Mucosa of stomach (tissue), 1 donor: ENCODE measurements around the gene FFAR3.
"Not testable (repeated sequence)": the region's sequence is repeated elsewhere in the genome, so short reads cannot be mapped to it uniquely, and the experiment has no call there.

Source experiments
- H3K27me3 ChIP-seq: one replicate; pipeline ENCODE4 v1.7.0; 2013; ENCODE audit warnings: mild to moderate bottlenecking, low read length; ENCODE audit not compliant: control insufficient read depth, insufficient read depth
- H3K36me3 ChIP-seq: one replicate; pipeline ENCODE4 v1.7.0; 2013; ENCODE audit warnings: low read length; ENCODE audit not compliant: control insufficient read depth, insufficient read depth
- H3K4me1 ChIP-seq: one replicate; pipeline ENCODE4 v1.7.0; 2013; ENCODE audit warnings: mild to moderate bottlenecking, low read length; ENCODE audit not compliant: control insufficient read depth, insufficient read depth
- H3K4me3 ChIP-seq: one replicate; pipeline ENCODE4 v1.7.0; 2013; ENCODE audit warnings: low read length
- H3K9ac ChIP-seq: one replicate; pipeline ENCODE4 v1.7.0; 2013; ENCODE audit warnings: mild to moderate bottlenecking, low read length, moderate library complexity
- H3K9me3 ChIP-seq: one replicate; pipeline ENCODE4 v1.7.0; 2013; ENCODE audit warnings: mild to moderate bottlenecking, low read length, moderate library complexity; ENCODE audit not compliant: control insufficient read depth
- donor health status: Pancreatic carcinoma.

FFAR3 gene

DNA sequence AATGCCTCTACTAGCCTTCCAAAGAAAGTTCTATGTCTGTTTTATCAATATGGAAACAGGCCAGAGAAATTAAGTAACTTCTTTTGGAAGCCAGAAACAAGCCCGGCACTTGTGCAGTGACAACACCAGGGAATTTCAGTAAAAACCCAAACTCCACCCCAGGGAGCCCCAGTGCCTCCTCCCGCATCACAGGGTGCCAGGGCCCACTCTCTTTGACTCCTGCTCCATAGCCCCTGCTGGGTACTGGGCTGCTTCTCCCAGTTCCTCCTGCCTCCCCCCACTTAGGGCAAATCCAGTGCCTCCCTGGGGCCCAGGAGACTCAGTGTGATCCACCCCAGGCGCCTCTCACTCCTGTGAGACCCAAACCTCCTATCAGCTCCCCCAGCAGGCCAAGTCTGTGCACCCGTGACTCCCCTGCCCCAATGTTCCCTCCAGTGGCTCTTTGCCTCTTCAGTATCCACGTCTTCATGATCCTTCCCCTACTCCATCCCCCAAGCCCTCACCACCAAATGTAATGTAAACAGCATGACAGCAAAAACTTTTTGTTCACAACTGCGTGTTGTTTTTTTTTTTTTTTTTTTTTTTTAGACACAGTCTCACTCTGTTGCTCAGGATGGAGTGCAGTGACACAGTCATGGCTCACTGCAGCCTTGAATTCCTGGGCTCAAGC, 2.3 kb upstream of the FFAR3 start:
- Histone ChIP-seq H3K27me3 (no peaks in the 10 kb centered on the region), H3K9ac (no peak overlapping the region), H3K9me3 (no peaks in the 10 kb centered on the region), H3K36me3 (no peaks in the 10 kb centered on the region), H3K4me1 (peaks cover 12% of the 10 kb centered on the region), H3K4me3 (no peak overlapping the region)

GRCh38 chr19:35358834-35359233, 574 bp downstream of the FFAR3 start:
- H3K9ac ChIP-seq, H3K27me3 ChIP-seq, H3K4me3 ChIP-seq, H3K36me3 ChIP-seq, H3K9me3 ChIP-seq: not testable (repeated sequence)
- H3K4me1 ChIP-seq, result peaks cover 12% of the 10 kb centered on the region

- not testable (repeated sequence) for H3K4me3 ChIP-seq, H3K27me3 ChIP-seq, H3K9ac ChIP-seq, H3K9me3 ChIP-seq, H3K36me3 ChIP-seq
- H3K4me1 ChIP-seq, result peaks cover 12% of the 10 kb centered on the region
Observed at GRCh38 chr19:35359395-35359794, 1.1 kb downstream of the FFAR3 start.

DNA sequence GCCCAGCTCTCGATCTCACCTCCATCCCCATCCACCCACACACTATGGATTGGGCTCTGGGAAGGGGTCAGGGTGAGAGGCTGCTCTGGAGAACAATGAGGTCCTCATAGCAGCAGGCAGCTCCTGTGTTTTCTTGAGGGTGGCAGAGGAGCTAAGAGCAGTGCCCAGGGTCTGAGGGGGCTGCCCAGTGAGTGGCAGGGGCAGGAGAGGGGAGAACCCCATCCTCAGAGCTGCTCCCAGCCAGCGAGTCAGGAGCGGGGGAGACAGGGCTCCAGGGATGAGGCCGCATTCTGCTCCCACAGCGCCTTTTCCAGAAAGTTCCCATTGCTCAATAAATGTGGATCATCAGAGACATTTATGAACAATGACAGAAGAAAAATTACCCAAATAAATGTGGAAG, 1.8 kb downstream of the FFAR3 start:
- H3K4me3 ChIP-seq, H3K9me3 ChIP-seq, H3K9ac ChIP-seq, H3K36me3 ChIP-seq, H3K27me3 ChIP-seq: not testable (repeated sequence)
- peaks cover 12% of the 10 kb centered on the region for H3K4me1 ChIP-seq

DNA sequence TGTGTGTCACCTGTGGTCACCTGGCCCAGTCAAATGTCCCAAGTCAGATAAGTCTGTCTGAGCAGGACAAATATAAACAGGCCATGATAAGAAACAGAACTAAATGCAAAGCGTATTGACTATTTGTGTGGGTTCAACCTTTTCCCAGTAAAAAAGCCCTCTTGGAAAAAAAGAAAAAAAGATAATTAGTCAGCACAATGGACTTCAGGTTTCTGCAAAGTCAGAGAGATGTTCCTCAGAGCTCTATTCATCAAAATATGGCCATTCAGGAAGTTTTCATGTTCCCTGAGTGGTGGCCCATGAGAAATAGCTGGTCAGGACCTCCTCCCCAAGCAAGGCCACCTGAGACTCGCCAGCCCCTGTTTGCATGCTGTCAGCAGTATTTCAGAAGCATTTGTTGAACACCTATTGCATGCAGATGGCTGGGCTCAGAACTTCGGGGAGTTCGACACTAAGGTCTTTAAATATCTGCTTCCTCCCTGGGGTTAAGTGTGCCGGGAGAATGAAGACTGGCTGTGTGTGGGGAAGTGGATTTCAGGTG, 2.7 kb downstream of the FFAR3 start:
- Histone ChIP-seq H3K9ac (no peak overlapping the region), H3K27me3 (no peaks in the 10 kb centered on the region), H3K4me1 (peaks cover 12% of the 10 kb centered on the region), H3K36me3 (no peaks in the 10 kb centered on the region), H3K9me3 (no peaks in the 10 kb centered on the region), H3K4me3 (no peak overlapping the region)

DNA sequence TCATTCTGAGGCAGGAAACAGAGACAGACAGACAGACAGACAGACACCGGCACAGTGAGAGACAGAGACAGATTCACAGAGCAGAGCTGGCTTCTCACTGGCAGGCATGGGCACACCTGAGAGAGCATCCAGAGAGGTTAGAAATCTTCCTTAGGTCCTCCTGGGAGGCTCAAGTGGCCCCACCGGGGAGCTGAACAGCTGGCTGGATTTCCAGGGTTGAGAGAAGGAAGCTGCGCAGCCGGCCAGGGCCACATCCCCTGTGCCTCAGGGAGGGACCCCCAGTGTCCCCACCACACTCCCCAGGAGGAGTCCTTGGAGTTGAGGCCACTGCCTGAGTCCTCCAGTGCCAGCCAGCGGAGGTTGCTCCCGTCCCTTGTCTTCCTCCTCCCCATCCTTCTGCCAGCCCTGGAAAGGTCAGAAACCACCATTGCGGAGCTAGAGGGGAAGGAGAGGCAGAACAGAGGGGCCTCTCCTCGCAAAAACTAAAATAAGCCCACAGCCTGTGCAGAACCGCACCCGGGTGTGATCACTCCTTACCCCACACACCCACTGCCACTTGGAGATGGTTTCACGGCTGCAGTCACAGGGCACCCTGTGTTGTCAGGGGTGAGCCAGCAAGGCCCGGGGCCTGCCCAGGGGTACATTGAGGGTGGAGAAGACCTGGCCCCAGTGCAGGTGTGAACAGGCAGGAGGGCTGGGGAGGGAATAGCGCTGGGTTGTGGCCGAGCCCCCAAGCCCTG, 4.2 kb downstream of the FFAR3 start:
- Histone ChIP-seq H3K27me3 (no peaks in the 10 kb centered on the region), H3K9ac (no peak overlapping the region), H3K4me1 (peaks cover 9% of the 10 kb centered on the region), H3K9me3 (no peaks in the 10 kb centered on the region), H3K36me3 (no peaks in the 10 kb centered on the region), H3K4me3 (no peak overlapping the region)

GRCh38 chr19:35363001-35363590, 4.8 kb downstream of the FFAR3 start:
- Histone ChIP-seq H3K4me3 (no peak overlapping the region), H3K27me3 (no peaks in the 10 kb centered on the region), H3K9me3 (no peaks in the 10 kb centered on the region), H3K36me3 (no peaks in the 10 kb centered on the region), H3K9ac (no peak overlapping the region), H3K4me1 (peaks cover 4% of the 10 kb centered on the region)

- Histone ChIP-seq H3K27me3 (no peaks in the 10 kb centered on the region), H3K9me3 (no peaks in the 10 kb centered on the region), H3K36me3 (no peaks in the 10 kb centered on the region), H3K4me1 (no peaks in the 10 kb centered on the region), H3K9ac (no peak overlapping the region), H3K4me3 (no peak overlapping the region)
Observed at GRCh38 chr19:35363711-35364425, 5.6 kb downstream of the FFAR3 start.

DNA sequence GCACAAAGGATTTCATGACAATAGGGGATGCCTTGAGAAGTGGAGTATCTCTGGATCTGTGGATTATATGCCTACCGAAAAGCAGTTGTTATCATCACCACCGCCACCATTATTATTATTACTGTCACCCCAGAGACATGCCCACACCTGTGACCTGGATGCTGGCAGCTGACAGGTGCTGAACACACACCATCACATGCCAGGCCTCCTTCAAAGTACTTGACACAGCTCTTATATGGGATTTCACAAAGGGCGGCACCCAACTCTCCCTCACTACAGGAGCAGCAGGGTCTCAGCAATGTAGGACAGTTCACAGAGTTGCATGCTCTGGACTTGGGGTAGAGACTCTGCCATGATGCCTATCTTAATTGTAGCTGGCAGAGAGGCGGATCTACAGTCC, 7.0 kb downstream of the FFAR3 start:
- Histone ChIP-seq H3K36me3 (no peaks in the 10 kb centered on the region), H3K27me3 (no peaks in the 10 kb centered on the region), H3K9me3 (no peaks in the 10 kb centered on the region), H3K4me1 (no peaks in the 10 kb centered on the region), H3K4me3 (no peak overlapping the region), H3K9ac (no peak overlapping the region)

- Histone ChIP-seq H3K9me3 (no peaks in the 10 kb centered on the region), H3K36me3 (no peaks in the 10 kb centered on the region), H3K4me1 (no peaks in the 10 kb centered on the region), H3K27me3 (no peaks in the 10 kb centered on the region), H3K9ac (no peak overlapping the region), H3K4me3 (no peak overlapping the region)
Observed at GRCh38 chr19:35368378-35368777, 10.1 kb downstream of the FFAR3 start.

- Histone ChIP-seq H3K4me1 (no peaks in the 10 kb centered on the region), H3K4me3 (no peak overlapping the region), H3K27me3 (no peaks in the 10 kb centered on the region), H3K36me3 (no peaks in the 10 kb centered on the region), H3K9me3 (no peaks in the 10 kb centered on the region), H3K9ac (no peak overlapping the region)
Observed at GRCh38 chr19:35369522-35369921, 11.3 kb downstream of the FFAR3 start.

- Histone ChIP-seq H3K4me3 (no peak within 1 kb of the TSS), H3K27me3 (no peaks in the 10 kb centered on the region), H3K9me3 (no peaks in the 10 kb centered on the region), H3K36me3 (no peaks in the 10 kb centered on the region), H3K4me1 (peaks cover 10% of the 10 kb centered on the region), H3K9ac (no peak within 1 kb of the TSS)
Observed at GRCh38 chr19:35370722-35371121, 12.5 kb downstream of the FFAR3 start, which contains the start of gene GPR42. Gene GPR42, plus strand, starts transcription at chr19:35371068. Its CDS starts 292 bp downstream, at chr19:35371360.
